Muscle layer of colon (tissue), 2 donors: Measurements from ENCODE around the gene CKAP5.

Experiments used
- H3K27ac ChIP-seq: one replicate; pipeline ENCODE4 v1.7.0; 2013; ENCODE audit warnings: low read depth, mild to moderate bottlenecking, low read length, moderate library complexity
- H3K27me3 ChIP-seq, 2 donors: one replicate each; pipeline ENCODE4 v1.7.0; 2013; ENCODE audit warnings: low read length in 2 of 2, mild to moderate bottlenecking in 2 of 2; ENCODE audit not compliant: insufficient read depth in 2 of 2, control insufficient read depth in 1 of 2
- H3K36me3 ChIP-seq: one replicate; pipeline ENCODE4 v1.7.0; 2013; ENCODE audit warnings: mild to moderate bottlenecking, low read length; ENCODE audit not compliant: insufficient read depth
- H3K4me1 ChIP-seq: one replicate; pipeline ENCODE4 v1.7.0; 2013; ENCODE audit warnings: mild to moderate bottlenecking, low read length; ENCODE audit not compliant: insufficient read depth
- H3K4me3 ChIP-seq, 2 donors: one replicate each; pipeline ENCODE4 v1.7.0; 2013; ENCODE audit warnings: low read length in 2 of 2, low read depth in 1 of 2, mild to moderate bottlenecking in 1 of 2, moderate library complexity in 1 of 2
- H3K9ac ChIP-seq: one replicate; pipeline ENCODE4 v1.7.0; 2013; ENCODE audit warnings: low read length
- H3K9me3 ChIP-seq: one replicate; pipeline ENCODE4 v1.7.0; 2013; ENCODE audit warnings: mild to moderate bottlenecking, low read length
- donor health status: abdominal sarcoma.
- donor health status: Adenocarcinoma of cecum.

CKAP5 gene

DNA sequence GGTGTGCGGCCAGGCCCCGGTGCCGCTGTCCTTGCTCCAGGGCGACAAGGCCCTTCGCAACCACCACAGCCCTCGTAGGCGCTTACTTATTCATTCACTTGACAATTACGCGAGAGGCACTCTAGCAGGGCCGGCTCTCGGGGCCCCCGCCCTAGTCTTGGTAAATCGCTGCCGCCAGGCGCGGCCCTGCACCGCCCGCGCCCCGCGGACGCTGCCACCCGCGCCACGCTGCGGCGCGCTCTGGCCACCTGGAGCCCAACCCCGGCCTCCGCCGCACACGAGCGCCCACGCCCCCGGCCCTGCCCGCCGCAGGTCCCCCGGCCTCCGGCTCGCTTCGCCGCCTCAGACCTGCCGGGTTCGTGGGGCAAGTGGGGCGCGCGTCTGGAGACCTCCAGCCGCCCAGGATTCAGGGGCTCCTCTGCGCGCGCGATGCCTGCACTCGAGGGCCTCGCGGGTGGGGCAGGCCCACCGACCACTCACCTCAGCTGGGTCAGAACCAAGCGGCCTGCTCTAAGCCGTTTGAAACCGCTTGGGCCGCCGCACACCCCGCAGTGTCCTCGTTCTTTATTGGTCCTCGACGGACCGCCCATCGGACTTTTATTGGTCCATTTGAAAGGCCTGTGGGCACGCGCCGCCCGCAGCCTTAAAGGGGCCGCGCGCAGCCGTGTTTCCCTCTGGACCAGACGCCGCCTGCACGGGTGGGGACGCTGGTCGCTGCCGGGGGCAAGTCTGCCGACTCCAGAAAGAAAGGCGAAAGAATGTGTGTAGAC lies at the start of gene CKAP5:
CKAP5 (minus strand) TSS at position 541 of the 770 bp plus-strand sequence. CDS start 25,049 bp downstream, outside the sequence.
- Histone ChIP-seq H3K4me1 (peaks cover 15% of the 10 kb centered on the region), H3K27me3 (no peaks in the 10 kb centered on the region), H3K36me3 (no peaks in the 10 kb centered on the region), H3K9ac (peak within 1 kb of the TSS; percentile 74), H3K4me3 (peak within 1 kb of the TSS; percentile 92 to 95), H3K9me3 (no peaks in the 10 kb centered on the region), H3K27ac (peak within 1 kb of the TSS; percentile 41)

DNA sequence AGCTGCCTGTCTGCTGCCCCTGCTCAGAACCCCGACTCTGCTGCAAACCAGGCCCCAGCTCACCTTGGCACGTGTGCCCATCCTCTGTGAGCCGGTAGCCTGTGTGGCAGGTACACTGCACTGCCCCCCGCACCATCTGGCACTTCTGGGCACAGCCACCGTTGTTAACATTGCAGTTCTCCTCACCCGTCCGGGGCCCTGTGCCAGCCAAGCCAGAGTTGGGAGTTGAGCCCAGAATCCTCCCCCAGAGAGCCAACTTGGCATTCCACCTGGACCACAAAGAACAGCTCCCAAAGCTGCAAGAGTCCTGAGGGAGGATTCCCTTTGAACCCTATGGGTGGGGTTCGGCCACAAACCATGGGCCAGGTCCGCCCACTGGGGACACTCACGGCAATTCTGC lies 49.7 kb upstream of the CKAP5 start:
- Histone ChIP-seq H3K4me3 (no peak overlapping the region), H3K9ac (no peak overlapping the region), H3K27ac (no peak overlapping the region), H3K4me1 (peaks cover 10% of the 10 kb centered on the region), H3K27me3 (no peaks in the 10 kb centered on the region), H3K9me3 (no peaks in the 10 kb centered on the region), H3K36me3 (peaks cover 8% of the 10 kb centered on the region)

DNA sequence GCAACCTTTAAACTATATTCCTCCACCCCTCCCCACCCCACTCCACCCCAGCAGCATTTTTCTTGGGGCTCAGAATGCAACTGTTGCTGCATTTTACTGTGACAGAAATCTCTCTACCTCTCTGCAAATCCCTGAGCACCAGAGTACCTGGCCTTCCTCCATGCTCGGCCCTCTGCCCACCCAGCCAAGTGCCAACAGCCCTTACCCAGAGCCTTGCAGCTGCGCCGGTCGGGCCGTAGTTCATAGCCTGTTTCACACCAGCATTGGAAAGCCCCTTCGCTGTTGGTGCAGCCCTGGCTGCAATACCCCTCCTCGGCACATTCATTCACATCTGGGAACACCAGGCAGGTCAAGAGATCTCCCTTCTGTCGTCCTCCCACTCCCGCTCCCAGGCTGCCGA lies 48.9 kb upstream of the CKAP5 start:
- H3K36me3 ChIP-seq = peaks cover 8% of the 10 kb centered on the region
- H3K27ac ChIP-seq = no peak overlapping the region
- H3K9ac ChIP-seq = no peak overlapping the region
- H3K27me3 ChIP-seq = no peaks in the 10 kb centered on the region
- H3K4me1 ChIP-seq = peaks cover 10% of the 10 kb centered on the region
- H3K9me3 ChIP-seq = no peaks in the 10 kb centered on the region
- no peak overlapping the region for H3K4me3 ChIP-seq

DNA sequence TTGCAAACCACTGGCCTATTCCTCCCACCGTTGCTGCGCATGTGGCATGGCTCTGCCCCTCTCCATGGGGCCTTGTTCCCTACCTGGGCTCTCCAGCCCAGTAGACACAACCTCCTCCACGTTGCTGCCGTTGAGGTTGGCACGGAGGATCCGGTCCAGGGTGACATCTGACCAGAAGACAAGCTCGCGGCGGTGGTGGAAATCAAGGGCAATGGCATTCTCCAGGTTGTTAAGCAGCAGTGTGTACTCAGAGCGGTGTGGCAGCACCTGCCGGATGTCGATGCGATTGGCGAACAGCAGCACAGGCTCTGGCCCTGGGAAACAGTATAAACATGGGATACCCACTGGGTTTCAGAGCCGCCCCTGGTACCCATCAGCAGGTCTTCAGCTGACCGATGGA lies 48.4 kb upstream of the CKAP5 start:
- H3K36me3 ChIP-seq = peaks cover 8% of the 10 kb centered on the region
- peaks cover 10% of the 10 kb centered on the region for H3K4me1 ChIP-seq
- no peak overlapping the region for H3K27ac ChIP-seq
- H3K9me3 ChIP-seq = no peaks in the 10 kb centered on the region
- H3K27me3 ChIP-seq = no peaks in the 10 kb centered on the region
- H3K4me3 ChIP-seq = no peak overlapping the region
- H3K9ac ChIP-seq = no peak overlapping the region

DNA sequence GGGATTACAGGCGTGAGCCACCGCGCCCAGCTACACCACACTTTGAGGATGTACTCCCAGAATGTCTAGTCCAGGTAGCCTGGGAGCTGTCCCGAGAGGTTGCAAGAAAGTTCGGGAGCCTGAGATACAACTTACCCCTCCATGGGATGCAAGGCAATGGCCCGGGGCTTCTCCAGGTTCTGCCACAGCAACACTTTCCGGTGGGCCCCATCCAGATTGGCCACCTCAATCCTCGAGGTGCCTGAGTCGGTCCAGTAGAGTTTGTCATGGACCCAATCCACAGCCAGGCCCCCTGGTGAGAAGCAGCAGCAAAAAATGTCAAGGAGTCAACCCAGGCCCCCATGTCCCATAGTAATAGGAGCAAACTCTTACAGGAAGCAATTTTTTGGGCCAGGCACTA lies 46.8 kb upstream of the CKAP5 start:
- Histone ChIP-seq H3K36me3 (peaks cover 8% of the 10 kb centered on the region), H3K27me3 (no peaks in the 10 kb centered on the region), H3K4me1 (peaks cover 10% of the 10 kb centered on the region), H3K27ac (no peak overlapping the region), H3K9me3 (no peaks in the 10 kb centered on the region), H3K9ac (no peak overlapping the region), H3K4me3 (no peak overlapping the region)

DNA sequence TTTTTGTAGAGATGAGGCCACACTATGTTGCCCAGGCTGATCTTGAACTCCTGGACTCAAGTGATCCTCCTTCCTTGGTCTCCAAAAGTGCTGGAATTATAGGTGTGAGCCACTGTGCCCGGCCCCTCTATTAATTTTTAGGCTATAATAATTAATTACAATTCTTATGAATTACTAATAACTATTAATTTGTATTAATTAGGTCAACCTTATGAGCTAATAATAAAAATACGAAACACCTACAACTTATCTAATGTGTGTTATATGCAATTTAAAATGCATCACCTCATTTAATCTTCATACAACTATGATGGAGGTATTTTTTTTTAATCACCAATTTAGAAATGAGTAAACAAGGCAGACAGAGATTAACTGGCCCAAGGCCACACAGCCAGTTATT lies 46.0 kb upstream of the CKAP5 start:
- no peaks in the 10 kb centered on the region for H3K27me3 ChIP-seq
- no peak overlapping the region for H3K4me3 ChIP-seq
- no peaks in the 10 kb centered on the region for H3K9me3 ChIP-seq
- H3K9ac ChIP-seq = no peak overlapping the region
- peaks cover 10% of the 10 kb centered on the region for H3K4me1 ChIP-seq
- H3K36me3 ChIP-seq = peaks cover 8% of the 10 kb centered on the region
- no peak overlapping the region for H3K27ac ChIP-seq

DNA sequence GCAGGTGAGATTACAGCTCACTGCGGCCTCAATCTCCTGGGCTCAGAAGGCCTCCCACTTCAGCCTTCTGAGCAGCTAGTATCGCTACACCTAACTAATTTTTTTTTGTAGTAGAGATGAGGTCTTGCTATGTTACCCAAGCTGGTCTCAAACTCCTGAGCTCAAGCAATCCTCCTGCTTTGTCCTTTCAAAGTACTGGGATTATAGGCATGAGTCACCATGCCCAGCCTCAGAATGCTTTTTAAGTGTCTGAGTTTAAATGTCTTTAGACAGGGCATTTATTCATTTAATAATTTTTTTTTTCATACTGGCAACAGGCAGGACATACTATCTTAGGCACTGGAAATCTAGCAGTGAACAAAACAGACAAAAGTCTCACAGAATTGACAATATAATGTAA lies 44.6 kb upstream of the CKAP5 start:
- Histone ChIP-seq H3K36me3 (peaks cover 13% of the 10 kb centered on the region), H3K9ac (no peak overlapping the region), H3K4me1 (peaks cover 2% of the 10 kb centered on the region), H3K9me3 (no peaks in the 10 kb centered on the region), H3K4me3 (no peak overlapping the region), H3K27me3 (no peaks in the 10 kb centered on the region), H3K27ac (no peak overlapping the region)

DNA sequence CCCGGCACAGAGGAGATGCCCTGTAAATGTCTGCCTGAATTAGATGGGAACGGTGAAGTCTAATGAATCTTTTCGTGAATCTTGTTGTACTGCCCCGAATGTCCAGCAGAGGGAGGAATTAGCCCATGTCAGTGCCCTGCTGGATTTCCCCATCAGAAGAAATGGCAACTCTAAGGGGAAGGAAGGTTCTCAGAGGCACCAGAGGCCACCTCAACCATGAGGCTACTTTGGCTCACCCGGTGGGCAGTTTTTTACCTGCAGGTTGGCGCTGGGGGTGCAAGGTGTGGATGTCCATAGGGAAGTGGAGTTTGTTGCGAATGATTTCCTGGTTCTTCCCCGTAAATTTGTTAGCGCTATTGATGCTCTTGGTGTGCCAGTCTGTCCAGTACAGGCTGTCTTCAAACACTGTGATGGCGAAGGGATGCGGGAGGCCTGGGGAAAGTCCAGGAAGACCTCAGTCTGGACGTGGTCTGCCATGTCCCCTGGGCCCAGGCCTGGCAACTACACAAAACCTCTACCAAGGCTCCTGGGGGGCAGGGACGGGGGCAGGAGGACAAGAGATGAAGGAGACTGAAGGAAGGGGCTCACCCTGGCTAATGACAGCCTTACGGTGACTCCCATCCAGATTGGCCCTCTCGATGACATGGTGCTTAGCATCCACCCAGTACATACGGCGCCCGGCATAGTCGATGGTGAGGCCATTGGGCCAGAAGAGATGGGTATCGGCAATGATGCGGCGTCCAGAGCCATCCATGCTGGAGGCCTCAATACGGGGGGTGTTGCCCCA lies 43.8 kb upstream of the CKAP5 start:
- no peak overlapping the region for H3K4me3 ChIP-seq
- no peaks in the 10 kb centered on the region for H3K4me1 ChIP-seq
- peaks cover 13% of the 10 kb centered on the region for H3K36me3 ChIP-seq
- H3K9me3 ChIP-seq = no peaks in the 10 kb centered on the region
- H3K27me3 ChIP-seq = no peaks in the 10 kb centered on the region
- H3K27ac ChIP-seq = no peak overlapping the region
- no peak overlapping the region for H3K9ac ChIP-seq

DNA sequence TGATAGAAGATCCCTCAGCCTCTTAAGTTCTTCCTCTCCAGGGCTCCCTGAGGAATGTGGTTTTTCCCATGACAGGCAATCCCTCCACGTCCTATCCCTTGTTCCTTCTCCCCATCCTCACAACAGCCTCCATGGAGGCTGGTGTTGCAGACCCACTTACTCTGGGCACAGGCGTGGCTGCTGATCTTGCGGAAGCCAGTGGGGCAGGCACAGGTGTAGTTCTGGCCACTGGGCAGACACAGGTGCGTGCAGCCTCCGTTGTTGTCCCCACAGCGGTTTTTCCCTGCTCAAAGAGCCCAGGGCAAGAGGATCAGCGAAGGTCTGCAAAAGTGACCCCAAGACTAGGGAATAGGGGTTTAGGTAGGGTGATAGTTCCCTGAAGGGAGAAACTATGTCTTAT lies 43.2 kb upstream of the CKAP5 start:
- Histone ChIP-seq H3K4me1 (no peaks in the 10 kb centered on the region), H3K36me3 (peaks cover 13% of the 10 kb centered on the region), H3K4me3 (no peak overlapping the region), H3K9ac (no peak overlapping the region), H3K27ac (no peak overlapping the region), H3K27me3 (no peaks in the 10 kb centered on the region), H3K9me3 (no peaks in the 10 kb centered on the region)

DNA sequence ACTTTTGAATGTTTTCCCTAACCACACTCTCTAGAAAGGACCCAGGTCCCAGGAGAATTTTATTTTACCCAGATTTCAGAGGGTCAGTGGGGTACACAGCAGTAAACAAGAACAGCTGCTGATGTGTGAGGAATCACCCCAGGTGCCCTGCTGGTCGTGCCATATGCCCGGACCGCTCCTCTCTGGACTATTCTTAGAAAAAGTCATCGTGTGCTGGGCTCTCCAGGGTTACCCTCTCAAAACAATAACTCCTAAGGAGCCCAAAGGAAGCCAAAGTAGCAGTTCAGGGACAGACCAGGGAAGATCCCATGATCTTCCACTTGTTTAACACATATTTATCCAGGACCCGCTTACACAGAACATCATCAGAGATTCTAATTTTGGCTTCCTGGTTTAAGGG lies 42.6 kb upstream of the CKAP5 start:
- H3K27ac ChIP-seq = no peak overlapping the region
- H3K36me3 ChIP-seq = peaks cover 13% of the 10 kb centered on the region
- H3K9me3 ChIP-seq = no peaks in the 10 kb centered on the region
- H3K27me3 ChIP-seq = no peaks in the 10 kb centered on the region
- H3K4me1 ChIP-seq = no peaks in the 10 kb centered on the region
- no peak overlapping the region for H3K9ac ChIP-seq
- H3K4me3 ChIP-seq = no peak overlapping the region

DNA sequence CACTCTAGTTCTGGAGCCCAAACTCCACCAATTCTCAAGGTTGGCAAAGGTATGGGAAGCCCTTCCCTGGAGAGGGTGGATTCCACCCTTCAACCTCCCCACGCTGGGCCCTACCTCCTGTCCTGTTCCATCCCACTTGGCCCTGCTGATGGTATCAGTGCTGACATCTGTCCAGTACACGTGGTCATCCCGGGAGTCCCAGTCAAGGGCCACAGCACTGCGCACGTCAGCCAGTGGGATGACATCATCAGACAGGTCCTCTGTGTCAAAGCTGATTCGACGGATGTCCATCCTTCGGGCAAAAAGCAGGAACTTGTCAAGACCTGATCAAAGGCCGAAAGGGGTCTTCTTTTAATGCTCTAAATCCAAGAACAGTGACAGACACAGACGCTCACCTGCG lies 40.1 kb upstream of the CKAP5 start:
- no peaks in the 10 kb centered on the region for H3K9me3 ChIP-seq
- no peaks in the 10 kb centered on the region for H3K27me3 ChIP-seq
- no peaks in the 10 kb centered on the region for H3K4me1 ChIP-seq
- no peak overlapping the region for H3K9ac ChIP-seq
- H3K4me3 ChIP-seq = no peak overlapping the region
- H3K27ac ChIP-seq = no peak overlapping the region
- peaks cover 5% of the 10 kb centered on the region for H3K36me3 ChIP-seq
